Activated B cell treated with CpG ODN at 0.5 μM for 24 hours (primary cell): Measurements from ENCODE around the gene PCDHGA1. TPM values are rescaled to one million over a fixed set of nuclear protein-coding genes. Genes with fewer than 3 reads are reported as not detected.
"Not testable (repeated sequence)": the region's sequence is repeated elsewhere in the genome, so short reads cannot be mapped to it uniquely, and the experiment has no call there.

ENCODE experiments used
- ATAC-seq: fragments of 200-7000 bp; cut with Tn5 transposase; one replicate; pipeline ENCODE4 v1.10.0; 2021; ENCODE audit warnings: low read depth, mild to moderate bottlenecking, moderate library complexity
- CTCF ChIA-PET: fragments of 350-600 bp; sonication (Branson Sonifier 250); formaldehyde crosslinking; loops from one replicate; lab custom pipeline; 2021; ENCODE audit warnings: antibody characterized with exemption; lab: Charles Lee
- POLR2A ChIA-PET: fragments of 350-600 bp; sonication (Branson Sonifier 250); formaldehyde crosslinking; loops from one replicate; lab custom pipeline; 2021; ENCODE audit warnings: antibody characterized with exemption; lab: Charles Lee
- DNase-seq: peaks from one replicate; pipeline ENCODE4 v3.0.0; 2022
- H3K27ac Mint-ChIP-seq: one replicate; pipeline ENCODE4 v1.8.0; 2020; ENCODE audit warnings: mixed read lengths
- H3K27me3 Mint-ChIP-seq: one replicate; pipeline ENCODE4 v1.8.0; 2021; ENCODE audit warnings: mixed read lengths
- H3K36me3 Mint-ChIP-seq: one replicate; pipeline ENCODE4 v1.8.0; 2021; ENCODE audit warnings: low read depth, mixed read lengths
- H3K4me1 Mint-ChIP-seq: one replicate; pipeline ENCODE4 v1.8.0; 2021; ENCODE audit warnings: mixed read lengths
- H3K4me3 Mint-ChIP-seq: one replicate; pipeline ENCODE4 v1.8.0; 2020; ENCODE audit warnings: mild to moderate bottlenecking, mixed read lengths
- H3K9me3 Mint-ChIP-seq: one replicate; pipeline ENCODE4 v1.8.0; 2020; ENCODE audit warnings: mixed read lengths
- CTCF ChIP-seq: fragments of 200-600 bp; IDR thresholded peaks from one replicate; pipeline ENCODE4 v1.8.0; 2022; ENCODE audit warnings: antibody characterized with exemption, mild to moderate bottlenecking
- intact Hi-C: fragments of 100-400 bp; cut with micrococcal nuclease; formaldehyde crosslinking; loops from one replicate; pipeline ENCODE4 v1.15.1; 2024
- total RNA-seq: library from RNA; stranded (reverse); gene quantifications from 2 replicates; pipeline ENCODE4 v1.2.3, GENCODE V29; 2022

Gene PCDHGA1
- total RNA-seq, 1 donor from 2014 or later: 0.29 TPM

- ATAC-seq (no peak), DNase-seq (no peak)
- CTCF ChIA-PET: interaction anchor here (1.3 kb wide), 1 partner anchor 23 kb away, joined by 3 read pairs; the partner anchor contains the start of gene PCDHGB5
- Mint-ChIP-seq H3K36me3 (no peaks in the 10 kb centered on the region), H3K27ac (no peak overlapping the region), H3K4me1 (peaks cover 7% of the 10 kb centered on the region), H3K27me3 (peaks cover 31% of the 10 kb centered on the region), H3K9me3 (peaks cover 24% of the 10 kb centered on the region), H3K4me3 (no peak overlapping the region)
- TF ChIP-seq CTCF: no peak
- intact Hi-C loops: loop anchor here (5.0 kb wide), 1 partner anchor 38 kb away; the partner anchor contains the start of gene PCDHGA10
- POLR2A ChIA-PET: no interaction called here
Observed at GRCh38 chr5:141374627-141375026, 44.3 kb downstream of the PCDHGA1 start.

GRCh38 chr5:141375444-141376155 is 45.3 kb downstream of the PCDHGA1 start:
- H3K36me3 Mint-ChIP-seq, H3K27ac Mint-ChIP-seq, ATAC-seq, intact Hi-C loops, POLR2A ChIA-PET, DNase-seq, H3K4me1 Mint-ChIP-seq, CTCF ChIA-PET, H3K4me3 Mint-ChIP-seq: not testable (repeated sequence)
- H3K9me3 Mint-ChIP-seq: peaks cover 24% of the 10 kb centered on the region
- H3K27me3 Mint-ChIP-seq: peaks cover 28% of the 10 kb centered on the region

- Mint-ChIP-seq H3K9me3 (peaks cover 15% of the 10 kb centered on the region), H3K4me1 (no peaks in the 10 kb centered on the region), H3K27me3 (peaks cover 51% of the 10 kb centered on the region), H3K27ac (no peak within 1 kb of the TSS), H3K4me3 (peak within 1 kb of the TSS; percentile 76), H3K36me3 (peaks cover 2% of the 10 kb centered on the region)
- intact Hi-C loops: no loop called here
- no peak for TF ChIP-seq CTCF
- no peak for DNase-seq
- CTCF ChIA-PET: no interaction called here
- ATAC-seq: no peak
- POLR2A ChIA-PET: no interaction called here
Observed at GRCh38 chr5:141382469-141383294, 52.4 kb downstream of the PCDHGA1 start, which contains the start of gene PCDHGA7. PCDHGA7 (plus strand) TSS chr5:141382742; CDS start chr5:141382900, 158 bp downstream.

- Mint-ChIP-seq H3K4me3 (no peak overlapping the region), H3K4me1 (no peaks in the 10 kb centered on the region), H3K9me3 (peaks cover 16% of the 10 kb centered on the region), H3K27ac (no peak overlapping the region), H3K27me3 (peaks cover 53% of the 10 kb centered on the region), H3K36me3 (peaks cover 2% of the 10 kb centered on the region)
- intact Hi-C loops: no loop called here
- ChIA-PET CTCF (no interaction called here), POLR2A (no interaction called here)
- no peak for TF ChIP-seq CTCF
- DNase-seq: no peak
- ATAC-seq: no peak
Observed at GRCh38 chr5:141383345-141383744, 53.0 kb downstream of the PCDHGA1 start.

- no peaks in the 10 kb centered on the region for H3K4me1 Mint-ChIP-seq
- H3K9me3 Mint-ChIP-seq: peaks cover 17% of the 10 kb centered on the region
- no peak overlapping the region for H3K4me3 Mint-ChIP-seq
- ChIA-PET POLR2A (no interaction called here), CTCF (no interaction called here)
- intact Hi-C loops: no loop called here
- TF ChIP-seq CTCF: no peak
- no peak overlapping the region for H3K27ac Mint-ChIP-seq
- no peak for ATAC-seq
- DNase-seq: no peak
- H3K36me3 Mint-ChIP-seq: peaks cover 4% of the 10 kb centered on the region
- H3K27me3 Mint-ChIP-seq: peaks cover 62% of the 10 kb centered on the region
Observed at GRCh38 chr5:141384471-141385267, 54.4 kb downstream of the PCDHGA1 start.

GRCh38 chr5:141387557-141388311 is 57.4 kb downstream of the PCDHGA1 start, which contains the start of gene PCDHGB4:
PCDHGB4 (plus strand) TSS chr5:141387698; CDS start chr5:141387885, 187 bp downstream.
- H3K4me1 Mint-ChIP-seq, H3K27ac Mint-ChIP-seq, DNase-seq, H3K36me3 Mint-ChIP-seq, POLR2A ChIA-PET, intact Hi-C loops: not testable (repeated sequence)
- peak within 1 kb of the TSS; percentile 58 for H3K4me3 Mint-ChIP-seq
- peak; percentile 65 for ATAC-seq
- CTCF ChIA-PET: interaction anchor here (1.1 kb wide), 1 partner anchor 170 kb away, joined by 4 read pairs; no protein-coding TSS in a partner anchor
- peaks cover 24% of the 10 kb centered on the region for H3K9me3 Mint-ChIP-seq
- peaks cover 63% of the 10 kb centered on the region for H3K27me3 Mint-ChIP-seq
